K562 treated with DMSO at 1 percent for 48 hours (cell line): Measurements from ENCODE around the gene FGG. TPM values are rescaled to one million over a fixed set of nuclear protein-coding genes. Genes with fewer than 3 reads are reported as not detected.

Experiments used
- total RNA-seq: library from RNA; unstranded; fragments of 300-600 nt; gene quantifications from 2 replicates; pipeline ENCODE4 v1.2.3, GENCODE V29; 2022; ENCODE audit warnings: low replicate concordance; ENCODE audit errors: extremely low read depth

FGG gene
- total RNA-seq, result not detected in 2 replicates

DNA sequence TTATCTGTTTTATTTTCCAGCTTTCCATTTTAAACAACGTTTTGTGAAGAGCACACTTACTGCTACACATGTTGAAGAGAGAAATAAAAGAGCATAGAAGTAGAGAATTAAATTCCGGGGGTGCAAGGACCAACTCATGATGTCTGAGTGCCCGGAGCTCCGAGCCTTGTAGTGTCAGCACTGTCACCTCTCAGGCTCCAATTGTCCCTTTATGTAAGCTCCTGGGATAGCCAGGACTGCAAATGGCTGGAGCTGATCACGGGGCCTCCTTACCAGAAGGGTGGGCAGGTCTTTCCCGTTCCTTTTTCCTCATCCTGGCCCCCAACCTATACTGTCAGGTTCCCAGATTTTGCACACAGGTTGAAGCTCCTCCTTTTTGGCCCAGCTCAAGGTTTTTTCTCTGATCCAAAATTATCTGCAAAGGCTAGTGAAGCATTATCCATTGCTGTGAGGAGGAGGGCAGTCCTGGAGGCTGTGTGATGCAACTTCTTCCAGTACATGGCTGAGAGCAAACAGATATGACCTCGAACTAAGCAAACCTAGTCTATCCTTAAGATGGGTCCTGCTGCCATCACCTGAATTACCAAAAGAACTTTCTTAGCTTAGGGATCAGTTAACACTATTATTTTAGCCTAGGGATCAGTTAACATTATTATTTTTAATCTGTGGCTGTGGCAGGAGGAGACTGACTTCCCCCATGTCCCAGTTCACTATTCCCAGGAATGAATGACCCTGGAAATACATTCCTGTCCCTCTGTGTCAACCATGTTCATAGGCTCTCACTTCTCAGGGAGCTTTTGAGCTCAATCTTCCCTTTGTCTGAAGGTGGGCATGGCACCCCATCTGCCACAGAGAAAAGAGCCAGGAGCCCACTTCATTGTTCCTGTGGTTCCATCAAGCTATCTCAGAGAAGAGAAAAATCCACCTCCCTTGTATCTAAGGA, at the start of gene FGG:
TSS of gene FGG (minus strand) at position 185 of the 943 bp plus-strand sequence. CDS start at position 138, 47 bp downstream.

DNA sequence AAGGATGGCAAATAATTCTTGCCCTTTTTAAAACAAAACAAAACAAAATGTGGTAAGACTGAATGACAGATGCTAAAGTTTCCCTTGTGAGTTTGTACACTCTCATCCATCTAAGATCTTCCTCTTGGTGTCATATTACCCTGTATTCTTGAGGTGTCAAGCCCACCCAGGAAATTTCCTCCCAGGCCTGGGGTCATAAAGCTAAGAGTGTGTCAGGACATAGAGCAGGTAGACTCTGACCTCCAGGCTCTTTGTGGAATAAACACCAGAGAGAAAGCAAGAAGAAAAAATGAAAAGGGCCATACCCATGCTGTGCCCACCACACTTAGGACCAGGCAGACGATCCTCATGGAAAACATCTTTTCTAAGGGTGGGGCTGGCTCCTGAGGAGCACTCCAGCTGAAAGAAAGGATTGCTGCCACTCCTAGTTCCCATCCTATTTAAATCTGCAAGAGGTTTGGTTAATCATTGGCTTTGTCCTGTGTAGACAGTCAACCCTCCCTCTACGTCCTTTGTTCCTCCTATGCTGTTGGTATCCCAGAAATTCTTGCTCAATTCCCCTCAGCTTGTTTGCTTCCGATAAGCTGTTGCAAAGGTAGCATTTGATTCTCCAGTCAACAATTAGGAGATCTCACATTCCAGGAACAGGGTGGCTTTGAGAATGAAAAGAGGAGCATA, 22.0 kb downstream of the FGG start, which contains the start of gene FGA:
TSS of gene FGA (minus strand) at position 414 of the 678 bp plus-strand sequence. CDS start at position 359, 55 bp downstream.

DNA sequence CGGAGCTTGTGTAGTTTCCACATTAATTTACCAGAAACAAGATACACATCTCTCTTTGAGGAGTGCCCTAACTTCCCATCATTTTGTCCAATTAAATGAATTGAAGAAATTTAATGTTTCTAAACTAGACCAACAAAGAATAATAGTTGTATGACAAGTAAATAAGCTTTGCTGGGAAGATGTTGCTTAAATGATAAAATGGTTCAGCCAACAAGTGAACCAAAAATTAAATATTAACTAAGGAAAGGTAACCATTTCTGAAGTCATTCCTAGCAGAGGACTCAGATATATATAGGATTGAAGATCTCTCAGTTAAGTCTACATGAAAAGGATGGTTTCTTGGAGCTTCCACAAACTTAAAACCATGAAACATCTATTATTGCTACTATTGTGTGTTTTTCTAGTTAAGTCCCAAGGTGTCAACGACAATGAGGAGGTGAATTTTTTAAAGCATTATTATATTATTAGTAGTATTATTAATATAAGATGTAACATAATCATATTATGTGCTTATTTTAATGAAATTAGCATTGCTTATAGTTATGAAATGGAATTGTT, 49.7 kb downstream of the FGG start, which contains the start of gene FGB:
TSS of gene FGB (plus strand) at position 315 of the 558 bp plus-strand sequence. CDS start at position 323, 8 bp downstream.

Other genes starting within 250 kb of the FGG start
- not detected in 2 replicates for gene DCHS2, start 120.9 kb downstream of the FGG start, total RNA-seq
- not detected in 2 replicates for gene PLRG1, start 62.3 kb downstream of the FGG start, total RNA-seq
- not detected in 2 replicates for gene FGB, start 49.6 kb downstream of the FGG start, total RNA-seq
- not detected in 2 replicates for gene FGA, start 21.9 kb downstream of the FGG start, total RNA-seq
- not detected in 2 replicates for gene LRAT, start 131.3 kb upstream of the FGG start, total RNA-seq
- gene RBM46, start 168.6 kb upstream of the FGG start, total RNA-seq, result not detected in 2 replicates